ENCODE measurements around the gene CAMK4. TPM values are rescaled to one million over a fixed set of nuclear protein-coding genes. Genes with fewer than 3 reads are reported as not detected.

The CAMK4 gene
- total RNA-seq, 2 donors from 2014 or later, result 0.53 to 0.63 TPM

Other genes starting within 250 kb of the CAMK4 start
- gene TSLP, start 152.7 kb upstream of the CAMK4 start, total RNA-seq, result 1 to 10 TPM; 1.5 to 2.8 TPM
- 10 to 100 TPM; 17.6 to 18.0 TPM for gene WDR36, start 132.0 kb upstream of the CAMK4 start, total RNA-seq